Activated naive CD4-positive, alpha-beta T cell treated with Interleukin-2 at 50 U/mL for 16 hours (primary cell): ENCODE results near the gene DYNC1H1.
"Not testable (repeated sequence)": the region's sequence is repeated elsewhere in the genome, so short reads cannot be mapped to it uniquely, and the experiment has no call there.

Experiments used
- DNase-seq: peaks from one replicate; pipeline ENCODE4 v3.0.0-alpha.2; 2020

Gene DYNC1H1

GRCh38 chr14:102074415-102074964, 110.1 kb downstream of the DYNC1H1 start:
- DNase-seq = no peak

- DNase-seq = no peak
Observed at GRCh38 chr14:102075155-102075554, 110.8 kb downstream of the DYNC1H1 start.

- DNase-seq = no peak
Observed at GRCh38 chr14:102077382-102077709, 113.0 kb downstream of the DYNC1H1 start.

- DNase-seq = not testable (repeated sequence)
Observed at GRCh38 chr14:102078361-102078791, 114.0 kb downstream of the DYNC1H1 start.

- DNase-seq = no peak
Observed at GRCh38 chr14:102078831-102079699, 114.7 kb downstream of the DYNC1H1 start.

GRCh38 chr14:102079700-102079979, 115.3 kb downstream of the DYNC1H1 start:
- DNase-seq = no peak

- DNase-seq = no peak
Observed at GRCh38 chr14:102080183-102081080, 116.1 kb downstream of the DYNC1H1 start.

- DNase-seq = no peak
Observed at GRCh38 chr14:102081231-102082080, 117.1 kb downstream of the DYNC1H1 start.

GRCh38 chr14:102084522-102084921, 120.1 kb downstream of the DYNC1H1 start:
- DNase-seq = not testable (repeated sequence)

DNA sequence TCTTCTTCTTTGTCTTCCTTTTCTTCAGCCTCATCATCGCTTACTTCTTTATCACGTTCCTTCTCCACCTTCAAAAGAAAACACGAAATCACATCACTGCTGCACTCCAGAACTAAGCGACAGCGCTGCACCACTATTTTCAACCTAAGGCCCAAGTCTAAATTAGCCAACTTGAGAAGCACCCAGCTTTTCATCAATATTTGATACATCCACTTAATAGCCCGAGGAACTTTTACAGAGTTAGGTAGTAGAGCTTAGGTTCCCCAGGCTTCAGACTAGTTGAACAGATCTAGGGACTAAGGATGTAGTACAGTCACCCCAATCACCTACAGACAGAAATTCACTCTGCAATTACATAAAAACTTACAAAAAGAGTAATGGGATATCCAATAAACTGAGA, 120.6 kb downstream of the DYNC1H1 start:
- DNase-seq = no peak

DNA sequence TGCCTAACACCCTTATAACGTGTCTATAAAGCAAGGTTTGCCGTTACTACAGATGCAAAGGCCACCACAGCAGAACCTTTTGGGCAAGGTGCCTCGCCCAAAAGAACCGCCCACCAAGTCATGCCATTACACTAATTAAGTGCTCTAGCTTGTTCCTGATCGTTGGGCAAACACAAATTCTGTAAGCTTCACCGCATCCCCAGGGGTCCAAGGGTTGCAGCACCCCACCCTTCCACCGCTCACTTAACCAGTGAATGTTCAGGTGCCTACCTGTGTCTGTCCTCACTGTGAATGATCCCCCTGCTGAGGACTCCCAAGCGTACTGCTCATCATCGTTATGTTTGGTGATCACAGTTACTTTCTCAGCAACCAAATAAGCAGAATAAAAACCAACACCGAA, 121.1 kb downstream of the DYNC1H1 start:
- DNase-seq = no peak

DNA sequence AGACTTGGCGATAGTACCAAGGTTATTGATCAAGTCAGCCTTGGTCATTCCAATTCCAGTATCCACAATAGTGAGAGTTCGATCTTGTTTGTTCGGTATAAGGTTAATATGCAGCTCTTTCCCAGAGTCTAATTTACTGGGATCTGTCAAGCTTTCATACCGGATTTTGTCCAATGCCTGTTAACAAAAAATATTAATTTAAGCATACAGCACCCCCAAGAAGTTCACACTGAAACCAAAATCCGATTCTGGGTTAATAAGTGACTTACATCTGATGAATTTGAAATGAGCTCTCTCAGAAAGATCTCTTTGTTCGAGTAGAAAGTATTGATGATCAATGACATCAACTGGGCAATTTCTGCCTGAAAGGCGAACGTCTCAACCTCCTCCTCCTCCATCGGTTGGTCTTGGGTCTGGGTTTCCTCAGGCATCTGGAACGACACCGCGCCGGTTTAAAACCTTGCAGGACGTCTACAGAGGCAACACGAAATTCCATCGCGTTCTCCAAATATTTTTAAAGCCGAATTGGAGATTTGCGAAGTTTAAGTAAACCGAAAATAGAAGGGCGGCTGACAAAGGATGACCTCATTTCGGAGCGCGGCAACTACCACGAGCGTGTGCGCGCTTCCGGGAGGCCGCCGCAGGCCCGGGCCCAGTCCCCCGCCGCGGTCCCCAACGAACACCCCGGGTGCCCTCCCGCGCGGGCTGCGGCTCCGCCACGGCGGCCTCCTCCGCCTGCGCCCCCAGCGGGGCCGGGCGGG, 121.8 kb downstream of the DYNC1H1 start:
- peak; percentile 69 for DNase-seq

- no peak for DNase-seq
Observed at GRCh38 chr14:102086709-102086971, 122.3 kb downstream of the DYNC1H1 start.

GRCh38 chr14:102086972-102087761, 122.8 kb downstream of the DYNC1H1 start, which contains the start of gene HSP90AA1:
Gene HSP90AA1, minus strand, starts transcription at chr14:102087044. Its CDS starts 666 bp downstream, at chr14:102086378.
- DNase-seq = peak; percentile 96

DNA sequence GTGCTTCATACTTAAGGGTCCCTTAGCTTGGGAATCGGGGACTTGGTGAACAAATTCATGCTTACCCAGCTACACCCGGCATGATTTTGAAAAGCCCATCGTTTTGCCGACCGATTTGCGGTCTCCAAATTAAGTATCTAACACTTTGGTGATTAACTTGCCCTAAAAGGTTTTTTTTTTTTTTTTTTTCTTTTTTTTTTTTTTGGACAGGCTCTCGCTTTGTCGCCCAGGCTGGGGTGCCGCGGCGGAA, 123.3 kb downstream of the DYNC1H1 start:
- DNase-seq = no peak

DNA sequence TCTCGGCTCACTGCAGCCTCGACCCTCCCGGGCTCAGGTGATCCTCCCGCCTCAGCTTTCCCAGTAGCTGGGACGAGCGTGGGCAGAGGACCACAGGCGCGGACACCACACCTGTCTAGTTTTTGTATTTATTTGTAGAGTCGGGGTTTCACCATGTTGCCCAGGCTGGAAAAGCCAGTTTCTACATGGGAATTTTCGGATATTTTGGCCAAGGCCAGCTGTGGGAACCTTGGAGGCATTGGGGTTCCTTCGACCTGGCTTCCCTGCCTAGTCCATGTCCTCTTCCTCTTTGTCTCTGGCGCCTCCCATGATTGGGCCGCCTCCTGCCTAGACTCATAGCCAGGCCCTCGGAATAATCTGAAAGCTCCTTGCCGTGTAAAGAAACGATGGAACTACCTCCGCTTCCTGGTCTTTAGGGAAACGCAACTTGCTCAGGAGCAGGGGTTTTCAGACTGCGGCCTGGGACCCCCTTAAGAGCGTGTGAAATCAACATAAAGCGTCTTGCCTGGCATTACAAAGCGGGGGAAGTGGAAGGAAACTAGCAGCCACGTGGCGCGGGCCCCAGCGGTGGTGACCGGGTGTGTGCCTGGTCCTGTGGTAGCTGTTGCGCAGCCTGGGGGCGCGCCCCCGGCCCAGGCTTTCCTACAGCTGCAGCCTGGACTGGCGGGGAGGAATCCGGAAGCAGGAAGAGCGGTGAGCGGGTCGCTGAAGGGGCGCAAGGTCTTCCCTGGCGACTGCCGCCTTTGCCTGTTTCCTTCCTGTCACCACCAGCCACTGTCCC, 123.8 kb downstream of the DYNC1H1 start:
- DNase-seq = peak; percentile 64

- no peak for DNase-seq
Observed at GRCh38 chr14:102089621-102090343, 125.4 kb downstream of the DYNC1H1 start.

DNA sequence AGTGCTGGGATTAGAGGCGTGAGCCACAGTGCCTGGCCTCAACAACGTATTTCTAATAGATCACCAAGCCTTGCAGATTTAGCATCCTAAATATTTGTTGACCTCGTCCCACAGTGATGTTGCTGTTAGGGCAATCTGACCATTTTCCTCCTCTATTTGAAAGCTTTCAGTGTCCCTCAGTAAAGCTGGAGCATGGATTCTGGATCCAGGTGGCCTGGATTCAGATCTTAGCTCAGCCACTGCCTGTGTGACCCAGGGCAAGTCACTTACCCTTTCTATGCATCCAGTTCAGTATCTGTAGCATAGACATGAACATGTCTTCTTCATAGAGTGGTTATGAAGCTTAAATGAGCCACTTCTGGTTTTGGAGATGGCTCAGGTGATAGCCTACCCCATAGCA, 126.3 kb downstream of the DYNC1H1 start:
- no peak for DNase-seq

DNA sequence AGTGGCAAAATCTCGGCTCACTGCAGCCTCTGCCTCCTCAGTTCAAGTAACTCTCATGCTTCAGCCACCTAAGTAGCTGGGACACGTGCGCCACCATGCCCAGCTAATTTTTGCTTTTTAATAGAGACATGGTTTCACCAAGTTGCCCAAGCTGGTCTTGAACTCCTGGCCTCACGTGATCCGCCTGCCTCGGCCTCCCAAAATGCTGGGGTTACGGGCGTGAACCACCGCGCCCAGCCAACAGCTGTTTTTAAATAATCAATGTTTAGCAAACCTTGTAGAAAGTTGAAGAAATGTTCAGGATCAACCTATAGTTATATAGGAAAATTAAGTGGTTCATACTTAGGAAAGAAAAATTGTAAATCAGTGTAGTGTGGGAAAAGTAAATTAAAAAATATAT, 128.4 kb downstream of the DYNC1H1 start:
- DNase-seq = no peak

- no peak for DNase-seq
Observed at GRCh38 chr14:102094101-102094500, 129.7 kb downstream of the DYNC1H1 start.
